Articular chondrocyte of knee joint (primary cell): ENCODE results near the gene NAAA. TPM values are rescaled to one million over a fixed set of nuclear protein-coding genes. Genes with fewer than 3 reads are reported as not detected.

Experiments used
- total RNA-seq: library from RNA; depleted of rRNA; stranded (reverse); fragments of >200 nt; gene quantifications from 2 replicates; pipeline ENCODE4 v1.2.3, GENCODE V29; 2012

NAAA gene
- 22.1 and 22.9 TPM in 2 replicates for total RNA-seq

DNA sequence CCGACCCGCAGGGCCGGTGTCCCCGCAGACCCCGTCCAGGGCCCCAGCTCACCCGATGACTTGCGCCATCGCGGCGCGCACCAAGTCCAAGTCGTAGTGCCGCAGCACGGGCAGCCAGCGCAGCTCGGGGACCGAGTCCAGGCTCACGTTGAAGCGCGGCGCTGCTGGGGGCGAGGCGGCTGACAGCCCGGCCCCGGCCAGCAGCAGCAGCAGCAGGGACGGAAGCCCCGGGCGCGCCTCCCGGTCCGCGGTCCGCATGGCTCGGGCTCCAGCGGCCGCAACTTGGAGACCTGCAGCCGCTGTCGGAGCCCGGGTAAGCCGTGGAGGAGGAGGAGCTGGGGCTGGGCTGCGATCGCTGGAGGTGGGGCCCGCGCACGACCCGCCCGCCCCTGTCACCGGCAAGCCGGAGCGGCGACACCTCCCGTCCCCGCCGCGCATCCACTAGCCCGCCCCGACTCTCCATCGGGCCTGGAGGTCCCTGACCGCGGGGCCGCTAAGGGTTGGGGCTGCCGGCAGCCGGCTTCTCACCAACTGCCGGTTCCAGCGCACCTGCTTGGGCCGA, at the start of gene NAAA:
Gene NAAA, minus strand, starts transcription at position 322 of the 562 bp plus-strand sequence. Its CDS starts 64 bp downstream, at position 258.

DNA sequence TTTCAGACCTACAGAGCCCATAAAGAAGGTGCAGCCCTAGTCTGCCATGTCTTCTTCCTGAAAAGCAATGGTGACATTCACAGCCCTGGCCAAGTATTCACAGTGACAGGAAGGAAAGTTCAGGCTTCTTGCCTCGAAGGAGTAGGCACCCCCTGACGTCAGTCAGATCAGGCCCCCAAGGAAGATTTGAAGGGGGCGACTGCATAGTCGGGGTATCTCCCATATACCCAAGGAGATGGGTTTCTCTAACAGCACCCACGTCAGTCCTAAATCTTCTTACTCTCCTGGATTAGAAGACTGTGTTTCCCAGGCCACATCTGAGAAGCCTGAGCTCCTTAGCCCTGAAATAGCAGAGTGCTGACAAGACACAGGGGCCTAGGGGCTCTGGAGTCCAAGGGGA, 38.5 kb downstream of the NAAA start, which contains the start of gene PPEF2:
Gene PPEF2, minus strand, starts transcription at position 101 of the 400 bp plus-strand sequence. CDS start 6,127 bp downstream, outside the sequence.

Other genes with a start within 250 kb of the NAAA start
- 133 and 136 TPM in 2 replicates for gene USO1, start 216.4 kb downstream of the NAAA start, total RNA-seq
- not detected in 2 replicates for gene PPEF2, start 38.6 kb downstream of the NAAA start, total RNA-seq
- 41.9 and 43.0 TPM in 2 replicates for gene SDAD1, start 49.9 kb upstream of the NAAA start, total RNA-seq
- not detected in 2 replicates for gene CXCL9, start 66.5 kb upstream of the NAAA start, total RNA-seq
- gene CXCL10, start 82.5 kb upstream of the NAAA start, total RNA-seq: not detected in 2 replicates
- gene CXCL11, start 95.1 kb upstream of the NAAA start, total RNA-seq: not detected in 2 replicates
- not detected in 2 replicates for gene ART3, start 133.7 kb upstream of the NAAA start, total RNA-seq
- gene NUP54, start 207.4 kb upstream of the NAAA start, total RNA-seq: 58.3 and 59.0 TPM in 2 replicates